H1 (cell line): ENCODE data around the gene TMPRSS12. TPM values are rescaled to one million over a fixed set of nuclear protein-coding genes. Genes with fewer than 3 reads are reported as not detected.

Source experiments
- ASH2L ChIP-seq: fragments of 200-600, 300-600 bp; sonication (generic); IDR thresholded peaks from one replicate; pipeline ENCODE4 v1.7.1; 2017; ENCODE audit warnings: low read length
- BRCA1 ChIP-seq: IDR thresholded peaks from 2 replicates; pipeline ENCODE4 v1.6.1; 2012; ENCODE audit warnings: low read depth, low read length, improper control_type of control experiment
- CBX8 ChIP-seq: fragments of 300-800, 300-1000 bp; sonication (generic); IDR thresholded peaks from 2 replicates; pipeline ENCODE4 v1.7.1; 2016; ENCODE audit warnings: low read depth, low read length, borderline replicate concordance
- RBBP5 ChIP-seq: IDR thresholded peaks from 2 replicates; pipeline ENCODE4 v1.7.1; 2012; ENCODE audit warnings: low read depth, mild to moderate bottlenecking, inconsistent platforms, low read length, moderate library complexity, borderline replicate concordance
- polyA plus RNA-seq, 7 experiments: library from polyadenylated mRNA; depleted of rRNA in 3 of 7; stranded (reverse) in 5 of 7; unstranded in 2 of 7; fragments of >200 nt in 5 of 7; fragments of 200-250 nt in 2 of 7; gene quantifications; 1 replicate in 5 of 7; 2 replicates in 1 of 7; 4 replicates in 1 of 7; pipeline versions ENCODE4 v1.2.1 to v1.2.3, GENCODE V29; 2011 to 2013; ENCODE audit warnings: missing spikeins in 2 of 7, mixed read lengths in 2 of 7
- total RNA-seq: library from RNA; stranded (reverse); fragmentation: NEBNext Ultra II Directional; extraction: Animal tissue kit (Norgen Biotek cat#: 25700); gene quantifications from 2 replicates; pipeline ENCODE4 v1.2.1, GENCODE V29; 2021

The TMPRSS12 gene
- total and polyA plus RNA-seq, 2 of the 8 experiments (the other 6 are each of a cell fraction or from before 2014, with no cell fraction given), result not detected

- TF ChIP-seq ASH2L (no peak), CBX8 (no peak), BRCA1 (no peak), RBBP5 (no peak)
Observed at GRCh38 chr12:50922820-50923219, 80.1 kb downstream of the TMPRSS12 start (continued).
